Panc1 (cell line): ENCODE data around the gene WARS2. TPM values are rescaled to one million over a fixed set of nuclear protein-coding genes. Genes with fewer than 3 reads are reported as not detected.

Experiments used
- ATAC-seq: fragments of 200-7000 bp; cut with Tn5 transposase; 2 replicates; pipeline ENCODE4 v1.9.1; 2020; ENCODE audit warnings: mild to moderate bottlenecking, moderate library complexity
- BruUV-seq: library from RNA; stranded (reverse); fragments of 400-500 nt; replicated peaks from 2 replicates; lab custom pipeline; 2021; lab: Mats Ljungman, UMichigan
- CTCF ChIA-PET: fragments of 300-600 bp; sonication (Branson Sonifier 250); formaldehyde crosslinking; loops from one replicate; lab custom pipeline; 2022; ENCODE audit warnings: antibody characterized with exemption; lab: Charles Lee
- POLR2A ChIA-PET: fragments of 300-600 bp; sonication (Branson Sonifier 250); formaldehyde crosslinking; loops from one replicate; lab custom pipeline; 2022; ENCODE audit warnings: antibody characterized with exemption; lab: Charles Lee
- DNase-seq: peaks from one replicate; pipeline ENCODE4 v3.0.0-alpha.2; 2010; ENCODE audit warnings: low read depth, low spot score
- H3K27ac ChIP-seq: 2 replicates; pipeline ENCODE4 v1.5.1; 2011; ENCODE audit warnings: mild to moderate bottlenecking, low read length, inconsistent platforms
- H3K27me3 ChIP-seq: fragments of 200-500 bp; sonication (Bioruptor generic); 2 replicates; pipeline ENCODE4 v1.6.0; 2014; ENCODE audit warnings: low read length, inconsistent platforms; ENCODE audit not compliant: control insufficient read depth, insufficient read depth
- H3K36me3 ChIP-seq: fragments of 200-500 bp; sonication (Bioruptor generic); 2 replicates; pipeline ENCODE4 v1.5.1; 2014; ENCODE audit warnings: inconsistent platforms, mild to moderate bottlenecking, low read length, moderate library complexity; ENCODE audit not compliant: control insufficient read depth, insufficient read depth
- H3K4me1 ChIP-seq: 2 replicates; pipeline ENCODE4 v1.5.1; 2011; ENCODE audit warnings: inconsistent platforms, mild to moderate bottlenecking, low read length, moderate library complexity; ENCODE audit not compliant: control insufficient read depth, insufficient read depth
- H3K4me3 ChIP-seq, 2 experiments: 2 replicates each; pipeline ENCODE4 v1.5.1; 2011 to 2012; ENCODE audit warnings: low read depth in 2 of 2, low read length in 2 of 2, mild to moderate bottlenecking in 2 of 2, inconsistent platforms in 1 of 2, moderate library complexity in 1 of 2
- H3K9me3 ChIP-seq: fragments of 200-500 bp; sonication (Bioruptor generic); 2 replicates; pipeline ENCODE4 v1.5.1; 2014; ENCODE audit warnings: low read depth, mild to moderate bottlenecking, inconsistent platforms, low read length, moderate library complexity; ENCODE audit not compliant: control insufficient read depth, insufficient read depth
- POLR2AphosphoS5 ChIP-seq: IDR thresholded peaks from 2 replicates; pipeline ENCODE4 v1.6.1; 2012; ENCODE audit warnings: mild to moderate bottlenecking, low read depth, low read length, moderate library complexity
- SIN3A ChIP-seq: IDR thresholded peaks from 2 replicates; pipeline ENCODE4 v1.6.1; 2012; ENCODE audit warnings: low read depth, mild to moderate bottlenecking, low read length, moderate library complexity, borderline replicate concordance; ENCODE audit not compliant: insufficient read depth
- TCF7L2 ChIP-seq: IDR thresholded peaks from 2 replicates; pipeline ENCODE4 v1.6.1; 2011; ENCODE audit warnings: mild to moderate bottlenecking, low read depth, low read length, inconsistent platforms
- in situ Hi-C: cut with HindIII; loops from 2 replicates; pipeline ENCODE4 v1.10.0; 2016; ENCODE audit warnings: low sequenced_read_pairs, low pct_unique_long_range_greater_than_20kb
- intact Hi-C: fragments of 100-400 bp; cut with micrococcal nuclease; formaldehyde crosslinking; loops from one replicate; pipeline ENCODE4 v1.10.0; 2022; ENCODE audit not compliant: unreplicated experiment
- total RNA-seq: library from RNA; stranded (reverse); gene quantifications from one replicate; pipeline ENCODE4 v1.2.1, GENCODE V29; 2021; ENCODE audit not compliant: unreplicated experiment
- TF ChIP-seq, protein P1 (sequence below): fragments of 450-650 bp; IDR thresholded peaks from 2 replicates; pipeline ENCODE4 v1.5.1; 2017; ENCODE audit warnings: mild to moderate bottlenecking
- TF ChIP-seq, protein P2 (sequence below), 2 experiments: IDR thresholded peaks; 2 replicates each; pipeline ENCODE4 v1.6.1; 2011 to 2012; ENCODE audit warnings: low read depth in 2 of 2, control low read depth in 1 of 2, low read length in 1 of 2, mild to moderate bottlenecking in 1 of 2, moderate library complexity in 1 of 2; ENCODE audit not compliant: insufficient read depth in 1 of 2

Gene WARS2
- total RNA-seq, 1 experiment from 2014 or later, result 6.6 TPM

DNA sequence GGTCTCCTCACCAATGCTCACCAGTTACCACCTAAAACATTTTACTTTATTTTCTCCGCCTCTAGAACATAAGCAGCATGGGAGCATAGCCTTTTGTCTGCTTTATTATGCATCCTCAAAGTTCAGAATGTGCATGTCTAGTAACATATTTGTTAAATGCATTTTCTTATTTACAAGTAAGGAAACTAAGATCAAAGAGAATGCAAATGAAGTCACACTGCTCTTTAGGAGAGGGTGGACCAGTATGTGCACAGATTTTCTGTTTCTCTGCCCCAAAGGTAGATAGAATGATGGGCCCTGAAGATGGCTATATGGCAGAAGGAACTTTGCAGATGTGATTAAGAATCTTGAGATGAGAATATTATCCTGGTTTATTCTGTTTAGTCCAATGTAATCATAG is 9.7 kb upstream of the WARS2 start:
- H3K27me3 ChIP-seq, result no peaks in the 10 kb centered on the region
- ChIA-PET CTCF (no interaction called here), POLR2A (no interaction called here)
- H3K36me3 ChIP-seq, result no peaks in the 10 kb centered on the region
- DNase-seq (no peak), ATAC-seq (no peak)
- H3K9me3 ChIP-seq, result no peaks in the 10 kb centered on the region
- H3K4me1 ChIP-seq, result no peaks in the 10 kb centered on the region
- no peak overlapping the region for H3K27ac ChIP-seq
- no TSS peak for BruUV-seq
- intact Hi-C loops, result no loop called here
- in situ Hi-C loops, result no loop called here
- H3K4me3 ChIP-seq, result no peak overlapping the region
- TF ChIP-seq, protein P1, sequence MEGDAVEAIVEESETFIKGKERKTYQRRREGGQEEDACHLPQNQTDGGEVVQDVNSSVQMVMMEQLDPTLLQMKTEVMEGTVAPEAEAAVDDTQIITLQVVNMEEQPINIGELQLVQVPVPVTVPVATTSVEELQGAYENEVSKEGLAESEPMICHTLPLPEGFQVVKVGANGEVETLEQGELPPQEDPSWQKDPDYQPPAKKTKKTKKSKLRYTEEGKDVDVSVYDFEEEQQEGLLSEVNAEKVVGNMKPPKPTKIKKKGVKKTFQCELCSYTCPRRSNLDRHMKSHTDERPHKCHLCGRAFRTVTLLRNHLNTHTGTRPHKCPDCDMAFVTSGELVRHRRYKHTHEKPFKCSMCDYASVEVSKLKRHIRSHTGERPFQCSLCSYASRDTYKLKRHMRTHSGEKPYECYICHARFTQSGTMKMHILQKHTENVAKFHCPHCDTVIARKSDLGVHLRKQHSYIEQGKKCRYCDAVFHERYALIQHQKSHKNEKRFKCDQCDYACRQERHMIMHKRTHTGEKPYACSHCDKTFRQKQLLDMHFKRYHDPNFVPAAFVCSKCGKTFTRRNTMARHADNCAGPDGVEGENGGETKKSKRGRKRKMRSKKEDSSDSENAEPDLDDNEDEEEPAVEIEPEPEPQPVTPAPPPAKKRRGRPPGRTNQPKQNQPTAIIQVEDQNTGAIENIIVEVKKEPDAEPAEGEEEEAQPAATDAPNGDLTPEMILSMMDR, result no peak
- TF ChIP-seq SIN3A (no peak), TCF7L2 (no peak), POLR2AphosphoS5 (no peak)
- TF ChIP-seq, protein P2, sequence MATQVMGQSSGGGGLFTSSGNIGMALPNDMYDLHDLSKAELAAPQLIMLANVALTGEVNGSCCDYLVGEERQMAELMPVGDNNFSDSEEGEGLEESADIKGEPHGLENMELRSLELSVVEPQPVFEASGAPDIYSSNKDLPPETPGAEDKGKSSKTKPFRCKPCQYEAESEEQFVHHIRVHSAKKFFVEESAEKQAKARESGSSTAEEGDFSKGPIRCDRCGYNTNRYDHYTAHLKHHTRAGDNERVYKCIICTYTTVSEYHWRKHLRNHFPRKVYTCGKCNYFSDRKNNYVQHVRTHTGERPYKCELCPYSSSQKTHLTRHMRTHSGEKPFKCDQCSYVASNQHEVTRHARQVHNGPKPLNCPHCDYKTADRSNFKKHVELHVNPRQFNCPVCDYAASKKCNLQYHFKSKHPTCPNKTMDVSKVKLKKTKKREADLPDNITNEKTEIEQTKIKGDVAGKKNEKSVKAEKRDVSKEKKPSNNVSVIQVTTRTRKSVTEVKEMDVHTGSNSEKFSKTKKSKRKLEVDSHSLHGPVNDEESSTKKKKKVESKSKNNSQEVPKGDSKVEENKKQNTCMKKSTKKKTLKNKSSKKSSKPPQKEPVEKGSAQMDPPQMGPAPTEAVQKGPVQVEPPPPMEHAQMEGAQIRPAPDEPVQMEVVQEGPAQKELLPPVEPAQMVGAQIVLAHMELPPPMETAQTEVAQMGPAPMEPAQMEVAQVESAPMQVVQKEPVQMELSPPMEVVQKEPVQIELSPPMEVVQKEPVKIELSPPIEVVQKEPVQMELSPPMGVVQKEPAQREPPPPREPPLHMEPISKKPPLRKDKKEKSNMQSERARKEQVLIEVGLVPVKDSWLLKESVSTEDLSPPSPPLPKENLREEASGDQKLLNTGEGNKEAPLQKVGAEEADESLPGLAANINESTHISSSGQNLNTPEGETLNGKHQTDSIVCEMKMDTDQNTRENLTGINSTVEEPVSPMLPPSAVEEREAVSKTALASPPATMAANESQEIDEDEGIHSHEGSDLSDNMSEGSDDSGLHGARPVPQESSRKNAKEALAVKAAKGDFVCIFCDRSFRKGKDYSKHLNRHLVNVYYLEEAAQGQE (IDR thresholded peaks at IDR 0.05; ENCODE audit: insufficient read depth in 1 of 2, low read depth in 2 of 2, low read length in 1 of 2), result no peak

- ChIA-PET POLR2A (no interaction called here), CTCF (no interaction called here)
- Histone ChIP-seq H3K4me3 (no peak overlapping the region), H3K27ac (no peak overlapping the region), H3K36me3 (no peaks in the 10 kb centered on the region), H3K9me3 (no peaks in the 10 kb centered on the region), H3K4me1 (no peaks in the 10 kb centered on the region), H3K27me3 (no peaks in the 10 kb centered on the region)
- no peak for TF ChIP-seq POLR2AphosphoS5
- TF ChIP-seq, protein P1, result no peak
- TF ChIP-seq SIN3A, result no peak
- TF ChIP-seq TCF7L2, result no peak
- TF ChIP-seq, protein P2 (IDR thresholded peaks at IDR 0.05; ENCODE audit: insufficient read depth in 1 of 2, low read depth in 2 of 2, low read length in 1 of 2), result no peak
- intact Hi-C loops, result no loop called here
- in situ Hi-C loops, result no loop called here
- DNase-seq (no peak), ATAC-seq (no peak)
- BruUV-seq, result no TSS peak
These were observed 7.2 kb upstream of the WARS2 start for GRCh38 chr1:119147661-119148090.
